Keratinocyte (primary cell): Measurements from ENCODE around the gene HERC3. TPM values are rescaled to one million over a fixed set of nuclear protein-coding genes. Genes with fewer than 3 reads are reported as not detected.

Experiments
- DNase-seq: peaks from one replicate; pipeline ENCODE4 v3.0.0-alpha.2; 2011; ENCODE audit warnings: low read depth, missing footprints, low spot score
- FAIRE-seq: peaks from 2 replicates; lab custom pipeline; 2011; peaks lifted over from hg19 to GRCh38; lab: Jason Lieb, UNC
- H2AFZ ChIP-seq: 2 replicates; pipeline ENCODE4 v1.6.0; 2012; ENCODE audit warnings: low read length, control low read depth, inconsistent platforms; ENCODE audit not compliant: control insufficient read depth
- H3K27ac ChIP-seq: 2 replicates; pipeline ENCODE4 v1.5.1; 2011; ENCODE audit warnings: low read length; ENCODE audit not compliant: control insufficient read depth, insufficient read depth
- H3K27me3 ChIP-seq: 3 replicates; pipeline ENCODE4 v1.6.0; 2011; ENCODE audit warnings: low read length; ENCODE audit not compliant: control insufficient read depth, insufficient read depth; ENCODE audit errors: extremely low read depth
- H3K36me3 ChIP-seq, 2 experiments: 2 replicates in 1 of 2; 3 replicates in 1 of 2; pipeline ENCODE4 v1.5.1; 2011; ENCODE audit warnings: low read length in 2 of 2, mild to moderate bottlenecking in 1 of 2; ENCODE audit not compliant: control insufficient read depth in 2 of 2, insufficient read depth in 2 of 2; ENCODE audit errors: extremely low read depth in 1 of 2
- H3K4me1 ChIP-seq: 3 replicates; pipeline ENCODE4 v1.5.1; 2011; ENCODE audit warnings: low read length; ENCODE audit not compliant: control insufficient read depth, insufficient read depth; ENCODE audit errors: extremely low read depth
- H3K4me2 ChIP-seq: 3 replicates; pipeline ENCODE4 v1.6.0; 2011; ENCODE audit warnings: low read depth, low read length; ENCODE audit not compliant: control insufficient read depth, insufficient read depth; ENCODE audit errors: extremely low read depth
- H3K4me3 ChIP-seq, 3 experiments: fragments of 200-600 bp in 1 of 3; sonication (generic) in 1 of 3; 2 replicates in 2 of 3; 3 replicates in 1 of 3; pipeline ENCODE4 v1.5.1; 2011 to 2016; ENCODE audit warnings: low read length in 3 of 3, mild to moderate bottlenecking in 3 of 3, control low read depth in 2 of 3, inconsistent platforms in 1 of 3, low read depth in 1 of 3, mixed read lengths in 1 of 3, mixed run types in 1 of 3, moderate library complexity in 1 of 3; ENCODE audit not compliant: control insufficient read depth in 2 of 3, insufficient read depth in 2 of 3; ENCODE audit errors: extremely low read depth in 1 of 3
- H3K79me2 ChIP-seq: 2 replicates; pipeline ENCODE4 v1.6.0; 2012; ENCODE audit warnings: low read length; ENCODE audit not compliant: control insufficient read depth, insufficient read depth
- H3K9ac ChIP-seq: 3 replicates; pipeline ENCODE4 v1.6.0; 2011; ENCODE audit warnings: low read length; ENCODE audit not compliant: control insufficient read depth, insufficient read depth; ENCODE audit errors: extremely low read depth
- H3K9me1 ChIP-seq: 3 replicates; pipeline ENCODE4 v1.6.0; 2011; ENCODE audit warnings: low read length; ENCODE audit not compliant: control insufficient read depth, insufficient read depth; ENCODE audit errors: extremely low read depth
- H3K9me3 ChIP-seq: 2 replicates; pipeline ENCODE4 v1.5.1; 2012; ENCODE audit warnings: low read depth, low read length; ENCODE audit not compliant: control insufficient read depth
- H4K20me1 ChIP-seq: 3 replicates; pipeline ENCODE4 v1.6.0; 2011; ENCODE audit warnings: low read length; ENCODE audit not compliant: control insufficient read depth, insufficient read depth; ENCODE audit errors: extremely low read depth
- EZH2 ChIP-seq: IDR thresholded peaks from one replicate; pipeline ENCODE4 v1.6.1; 2012; ENCODE audit warnings: inconsistent platforms, mild to moderate bottlenecking, low read length, moderate library complexity
- dilution Hi-C: fragments of 300-500 bp; cut with MboI; formaldehyde crosslinking; loops from one replicate; pipeline ENCODE4 v1.7.0; 2020; ENCODE audit warnings: low sequenced_read_pairs; ENCODE audit not compliant: extremely low pct_ligation_motif_present
- polyA plus RNA-seq, 5 experiments: library from polyadenylated mRNA; depleted of rRNA in 3 of 5; stranded (reverse) in 3 of 5; stranded (forward) in 1 of 5; unstranded in 1 of 5; fragments of >200 nt; gene quantifications; 1 replicate in 1 of 5; 2 replicates in 3 of 5; 3 replicates in 1 of 5; pipeline versions ENCODE4 v1.2.1 to v1.2.3, GENCODE V29; 2011 to 2012; ENCODE audit warnings: missing spikeins in 2 of 5, low read depth in 1 of 5, low replicate concordance in 1 of 5
- TF ChIP-seq, protein P1 (sequence below), 3 experiments: IDR thresholded peaks in 1 of 3; conservative IDR thresholded peaks in 1 of 3; optimal IDR thresholded peaks in 1 of 3; 2 replicates in 2 of 3; 3 replicates in 1 of 3; pipeline versions ENCODE3 to v1.5.1; 2011; ENCODE audit warnings: low read length in 3 of 3, mild to moderate bottlenecking in 3 of 3, moderate library complexity in 2 of 3, control low read depth in 1 of 3, inconsistent platforms in 1 of 3; ENCODE audit not compliant: insufficient read depth in 2 of 3; ENCODE audit errors: extremely low read depth in 1 of 3

The HERC3 gene
- polyA plus RNA-seq, 1 donor (not counting 4 experiments of a cell fraction or from before 2014, with no cell fraction given) = 26.3 TPM

DNA sequence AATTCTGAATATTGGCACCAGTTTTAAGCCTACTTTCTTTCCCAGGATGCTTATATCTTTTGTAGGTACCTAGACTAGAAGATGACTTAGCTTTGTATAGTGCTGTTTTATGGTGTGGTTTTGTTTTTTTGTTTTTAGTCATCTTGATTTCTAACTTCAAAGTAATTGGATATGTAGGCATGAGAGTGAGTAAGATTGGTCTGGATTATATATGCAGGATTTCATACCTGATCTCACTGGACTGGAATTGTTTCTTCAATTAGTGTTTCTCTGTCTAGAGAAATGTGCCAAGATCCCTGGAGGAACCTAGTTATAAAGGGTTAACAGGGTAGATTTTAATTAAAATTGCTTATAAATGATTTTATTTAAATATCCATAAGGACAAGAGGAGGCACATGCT is 82.3 kb downstream of the HERC3 start:
- Histone ChIP-seq H3K27ac (no peak overlapping the region), H3K79me2 (no peaks in the 10 kb centered on the region), H3K4me1 (no peaks in the 10 kb centered on the region), H3K36me3 (peaks cover 11 to 15% of the 10 kb centered on the region in 2 experiments), H3K9me3 (no peaks in the 10 kb centered on the region), H4K20me1 (no peaks in the 10 kb centered on the region), H3K27me3 (no peaks in the 10 kb centered on the region), H3K9me1 (no peaks in the 10 kb centered on the region), H2AFZ (no peak overlapping the region), H3K4me2 (no peak overlapping the region), H3K4me3 (no peak overlapping the region), H3K9ac (no peak overlapping the region)
- dilution Hi-C loops = no loop called here
- FAIRE-seq = no peak
- TF ChIP-seq, protein P1, sequence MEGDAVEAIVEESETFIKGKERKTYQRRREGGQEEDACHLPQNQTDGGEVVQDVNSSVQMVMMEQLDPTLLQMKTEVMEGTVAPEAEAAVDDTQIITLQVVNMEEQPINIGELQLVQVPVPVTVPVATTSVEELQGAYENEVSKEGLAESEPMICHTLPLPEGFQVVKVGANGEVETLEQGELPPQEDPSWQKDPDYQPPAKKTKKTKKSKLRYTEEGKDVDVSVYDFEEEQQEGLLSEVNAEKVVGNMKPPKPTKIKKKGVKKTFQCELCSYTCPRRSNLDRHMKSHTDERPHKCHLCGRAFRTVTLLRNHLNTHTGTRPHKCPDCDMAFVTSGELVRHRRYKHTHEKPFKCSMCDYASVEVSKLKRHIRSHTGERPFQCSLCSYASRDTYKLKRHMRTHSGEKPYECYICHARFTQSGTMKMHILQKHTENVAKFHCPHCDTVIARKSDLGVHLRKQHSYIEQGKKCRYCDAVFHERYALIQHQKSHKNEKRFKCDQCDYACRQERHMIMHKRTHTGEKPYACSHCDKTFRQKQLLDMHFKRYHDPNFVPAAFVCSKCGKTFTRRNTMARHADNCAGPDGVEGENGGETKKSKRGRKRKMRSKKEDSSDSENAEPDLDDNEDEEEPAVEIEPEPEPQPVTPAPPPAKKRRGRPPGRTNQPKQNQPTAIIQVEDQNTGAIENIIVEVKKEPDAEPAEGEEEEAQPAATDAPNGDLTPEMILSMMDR (optimal IDR thresholded peaks at IDR 0.05 in 1 of 3, IDR thresholded peaks at IDR 0.05 in 1 of 3, conservative IDR thresholded peaks at IDR 0.05 in 1 of 3; ENCODE audit: extremely low read depth in 1 of 3, insufficient read depth in 2 of 3, low read length in 3 of 3) = no peak
- TF ChIP-seq EZH2 = no peak
- DNase-seq = no peak

- H3K9me1 ChIP-seq = no peaks in the 10 kb centered on the region
- no peaks in the 10 kb centered on the region for H3K27me3 ChIP-seq
- FAIRE-seq = no peak
- no peak for DNase-seq
- no peaks in the 10 kb centered on the region for H4K20me1 ChIP-seq
- H3K4me3 ChIP-seq = no peak overlapping the region
- H3K4me1 ChIP-seq = no peaks in the 10 kb centered on the region
- dilution Hi-C loops = no loop called here
- no peak overlapping the region for H3K27ac ChIP-seq
- TF ChIP-seq EZH2 = no peak
- TF ChIP-seq, protein P1 (optimal IDR thresholded peaks at IDR 0.05 in 1 of 3, IDR thresholded peaks at IDR 0.05 in 1 of 3, conservative IDR thresholded peaks at IDR 0.05 in 1 of 3; ENCODE audit: extremely low read depth in 1 of 3, insufficient read depth in 2 of 3, low read length in 3 of 3) = no peak
- H3K9me3 ChIP-seq = no peaks in the 10 kb centered on the region
- H3K9ac ChIP-seq = no peak overlapping the region
- no peak overlapping the region for H3K4me2 ChIP-seq
- no peaks in the 10 kb centered on the region for H3K79me2 ChIP-seq
- no peak overlapping the region for H2AFZ ChIP-seq
- peaks cover 11 to 12% of the 10 kb centered on the region in 2 experiments for H3K36me3 ChIP-seq
Observed at GRCh38 chr4:88674979-88675378, 82.7 kb downstream of the HERC3 start.
